HUES64 (cell line): ENCODE results near the gene ERC2.
"Not testable (repeated sequence)": the region's sequence is repeated elsewhere in the genome, so short reads cannot be mapped to it uniquely, and the experiment has no call there.

Source experiments
- H3K27ac ChIP-seq: 2 replicates; pipeline ENCODE4 v1.7.0; 2013; ENCODE audit warnings: low read depth, low read length, inconsistent platforms
- H3K27me3 ChIP-seq: 2 replicates; pipeline ENCODE4 v1.6.1; 2013; ENCODE audit warnings: mild to moderate bottlenecking, low read length; ENCODE audit not compliant: insufficient read depth
- H3K36me3 ChIP-seq: 2 replicates; pipeline ENCODE4 v1.6.1; 2013; ENCODE audit warnings: mild to moderate bottlenecking, low read length; ENCODE audit not compliant: insufficient read depth
- H3K4me1 ChIP-seq: 2 replicates; pipeline ENCODE4 v1.6.1; 2013; ENCODE audit warnings: mild to moderate bottlenecking, low read length, moderate library complexity; ENCODE audit not compliant: insufficient read depth
- H3K4me3 ChIP-seq: 2 replicates; pipeline ENCODE4 v1.5.1; 2013; ENCODE audit warnings: mild to moderate bottlenecking, low read length, moderate library complexity
- H3K9ac ChIP-seq: 2 replicates; pipeline ENCODE4 v1.6.1; 2013; ENCODE audit warnings: mild to moderate bottlenecking, low read depth, low read length
- H3K9me3 ChIP-seq: 2 replicates; pipeline ENCODE4 v1.6.1; 2013; ENCODE audit warnings: low read depth, low read length; ENCODE audit not compliant: insufficient read depth
- WGBS: fragments of 150-250, 120-280 bp; methylation state at CpG from one replicate; pipeline ENCODE4 v1.1.7; 2013; ENCODE audit warnings: missing lambda C conversion rate; 5-methylcytosine and 5-hydroxymethylcytosine counted together

Gene ERC2

DNA sequence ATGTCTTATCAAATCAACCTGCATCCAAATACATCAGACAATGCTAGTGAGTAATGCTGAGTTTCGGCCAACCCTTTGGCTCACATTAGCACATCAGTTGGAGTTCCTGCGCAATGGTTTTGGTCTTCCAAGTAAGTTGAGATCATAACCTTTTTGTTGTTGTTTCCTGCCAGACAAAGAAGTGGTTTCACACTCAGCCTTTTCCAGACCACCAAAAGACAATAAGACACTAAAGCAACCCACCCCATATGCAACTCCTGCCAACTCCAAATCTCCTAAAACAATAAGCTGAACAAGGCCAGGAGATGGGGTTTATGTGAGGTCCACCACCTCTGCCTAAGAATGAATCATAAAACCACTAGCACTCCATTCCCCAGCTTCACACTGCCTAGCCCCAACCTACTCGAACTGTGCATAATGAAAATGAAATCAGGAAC lies 177.0 kb downstream of the ERC2 start:
- Histone ChIP-seq H3K27me3 (no peaks in the 10 kb centered on the region), H3K9me3 (no peaks in the 10 kb centered on the region), H3K36me3 (peaks cover 16% of the 10 kb centered on the region; the same call in 1 of the 2 replicates), H3K27ac (no peak overlapping the region), H3K9ac (no peak overlapping the region), H3K4me3 (no peak overlapping the region), H3K4me1 (peaks cover 35% of the 10 kb centered on the region)
- 93% methylated on average over 3 of the region's 3 CpGs for WGBS

DNA sequence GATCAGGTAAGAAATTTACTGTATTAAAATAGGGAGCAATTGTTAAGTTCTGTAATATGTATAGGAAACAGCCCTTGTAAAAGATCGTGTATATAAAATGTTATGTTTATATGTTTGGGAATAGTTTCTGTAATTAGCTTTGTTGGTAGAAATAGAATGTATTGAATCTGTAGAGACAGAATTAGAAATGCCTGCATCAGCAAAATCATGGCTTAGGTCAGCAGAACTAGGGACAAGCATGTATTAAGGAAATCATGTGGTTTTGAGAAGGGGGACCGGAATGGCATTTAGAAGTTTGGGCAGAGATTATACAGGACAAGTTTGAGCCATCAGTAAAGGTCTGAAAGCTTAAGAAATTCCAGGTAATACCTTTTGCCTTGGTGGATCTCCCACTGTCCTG lies 177.9 kb downstream of the ERC2 start:
- Histone ChIP-seq H3K27ac (no peak overlapping the region), H3K9ac (no peak overlapping the region), H3K4me1 (peaks cover 41% of the 10 kb centered on the region), H3K4me3 (no peak overlapping the region), H3K36me3 (peaks cover 10% of the 10 kb centered on the region; the same call in 1 of the 2 replicates), H3K27me3 (no peaks in the 10 kb centered on the region), H3K9me3 (no peaks in the 10 kb centered on the region)
- 91% methylated on average over 2 of the region's 2 CpGs for WGBS

- Histone ChIP-seq H3K4me3 (no peak overlapping the region), H3K27ac (peak overlapping the region; percentile 49; the same call in 1 of the 2 replicates), H3K9ac (no peak overlapping the region), H3K4me1 (peaks cover 47% of the 10 kb centered on the region), H3K36me3 (no peaks in the 10 kb centered on the region; the same call in 1 of the 2 replicates), H3K9me3 (peaks cover 8% of the 10 kb centered on the region), H3K27me3 (no peaks in the 10 kb centered on the region)
- 26% methylated on average over 3 of the region's 4 CpGs for WGBS
Measured at GRCh38 chr3:56288258-56288657, 180.0 kb downstream of the ERC2 start.

DNA sequence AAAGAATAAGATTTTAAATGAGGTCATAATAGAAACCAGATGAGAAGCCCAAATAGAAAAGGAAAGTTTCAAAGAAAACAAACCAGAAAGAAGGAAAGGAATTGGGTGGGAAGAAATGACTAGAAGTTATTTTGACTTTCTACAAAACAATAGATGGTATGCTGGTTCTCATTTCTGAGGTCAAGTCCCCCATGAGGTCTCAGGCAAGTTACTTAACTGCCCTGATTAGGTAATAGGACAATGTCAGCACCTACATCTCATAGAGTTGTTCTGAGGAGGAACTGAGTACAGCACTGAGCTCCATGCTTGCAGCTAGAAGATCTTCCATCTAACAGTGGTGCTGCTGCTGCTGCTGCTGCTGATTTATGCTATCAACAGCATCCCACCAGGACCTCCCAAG lies 185.9 kb downstream of the ERC2 start:
- no peaks in the 10 kb centered on the region; the same call in 1 of the 2 replicates for H3K36me3 ChIP-seq
- H3K9me3 ChIP-seq, result peaks cover 27% of the 10 kb centered on the region
- no peak overlapping the region for H3K27ac ChIP-seq
- no peak overlapping the region for H3K4me3 ChIP-seq
- peaks cover 26% of the 10 kb centered on the region for H3K4me1 ChIP-seq
- H3K27me3 ChIP-seq, result no peaks in the 10 kb centered on the region
- H3K9ac ChIP-seq, result no peak overlapping the region

DNA sequence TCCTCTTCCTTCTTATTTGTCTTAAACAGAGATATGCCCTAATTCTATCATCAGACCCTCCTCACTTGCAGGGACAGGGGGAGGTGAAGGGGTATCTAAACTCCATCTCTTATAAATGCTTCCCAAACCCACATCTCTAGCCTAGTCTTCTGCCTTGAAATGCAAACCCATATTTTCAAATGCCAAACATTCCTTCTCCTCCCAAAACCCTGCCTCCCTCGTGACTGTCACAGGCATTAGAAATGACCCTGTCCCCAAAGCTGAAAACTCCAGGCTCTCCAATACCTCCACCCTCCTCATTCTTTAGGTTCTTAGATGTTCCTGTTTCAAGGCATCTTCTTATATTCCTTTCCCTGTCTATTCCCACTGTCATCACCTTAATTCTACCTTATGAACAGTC lies 191.0 kb downstream of the ERC2 start:
- Histone ChIP-seq H3K36me3 (no peaks in the 10 kb centered on the region), H3K4me1 (0 out of 2 replicates have a peak, but pooled peaks cover 6% of the 10 kb centered on the region), H3K27ac (no peak overlapping the region), H3K9ac (no peak overlapping the region), H3K9me3 (peaks cover 9% of the 10 kb centered on the region; the same call in 1 of the 2 replicates), H3K27me3 (no peaks in the 10 kb centered on the region), H3K4me3 (no peak overlapping the region)
- WGBS, result 58% methylated on average over 1 of the region's 1 CpG

- 0 out of 2 replicates have a peak, but pooled peaks cover 5% of the 10 kb centered on the region for H3K9me3 ChIP-seq
- 93% methylated on average over 1 of the region's 2 CpGs for WGBS
- no peak overlapping the region for H3K9ac ChIP-seq
- H3K27ac ChIP-seq, result no peak overlapping the region
- 0 out of 2 replicates have a peak, but pooled peaks cover 6% of the 10 kb centered on the region for H3K4me1 ChIP-seq
- H3K4me3 ChIP-seq, result no peak overlapping the region
- no peaks in the 10 kb centered on the region for H3K27me3 ChIP-seq
- no peaks in the 10 kb centered on the region for H3K36me3 ChIP-seq
Measured at GRCh38 chr3:56275120-56275519, 193.1 kb downstream of the ERC2 start.

DNA sequence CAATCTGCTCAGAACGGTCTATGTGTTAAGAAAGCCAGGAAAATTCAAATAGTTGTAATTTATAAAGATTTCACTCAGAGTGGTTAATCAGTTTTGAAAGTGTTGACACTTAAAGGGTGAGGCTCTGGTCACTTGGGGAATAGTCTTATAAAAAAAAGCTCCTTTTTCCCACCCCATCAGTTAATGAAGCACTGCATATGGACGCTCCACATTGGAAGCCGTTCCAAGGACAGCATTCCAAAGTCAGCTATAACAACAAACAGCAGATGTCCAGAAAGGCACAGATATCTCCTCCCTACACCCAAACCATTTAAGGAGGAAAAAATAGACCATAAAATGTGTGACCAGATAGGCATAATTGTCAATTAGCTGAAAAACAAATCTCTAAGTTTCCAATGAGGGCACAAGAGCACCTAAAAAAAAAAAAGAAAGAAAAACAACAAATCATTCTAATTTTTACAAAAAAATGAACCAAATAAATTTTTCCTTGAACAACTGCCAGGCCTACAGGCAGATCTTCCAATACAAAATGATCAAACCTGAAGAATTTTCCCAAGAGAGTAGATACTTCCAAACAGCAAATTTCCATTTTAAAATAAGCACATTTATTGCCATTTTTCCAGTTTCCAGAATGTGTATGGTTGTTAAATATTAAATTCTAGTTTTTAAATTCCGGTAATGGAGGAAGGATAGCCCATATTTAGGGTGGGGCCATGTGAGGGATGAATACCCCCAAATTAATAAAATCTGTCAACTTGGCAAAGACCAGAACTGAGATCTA lies 198.3 kb downstream of the ERC2 start:
- Histone ChIP-seq H3K4me1 (no peaks in the 10 kb centered on the region), H3K9me3 (no peaks in the 10 kb centered on the region), H3K4me3 (no peak overlapping the region), H3K36me3 (no peaks in the 10 kb centered on the region), H3K27ac (no peak overlapping the region), H3K27me3 (no peaks in the 10 kb centered on the region), H3K9ac (no peak overlapping the region)
- 95% methylated on average over 3 of the region's 4 CpGs for WGBS

- no peak overlapping the region for H3K9ac ChIP-seq
- H3K27ac ChIP-seq, result no peak overlapping the region
- H3K4me3 ChIP-seq, result no peak overlapping the region
- H3K36me3 ChIP-seq, result no peaks in the 10 kb centered on the region
- no peaks in the 10 kb centered on the region for H3K9me3 ChIP-seq
- 92% methylated on average over 4 of the region's 4 CpGs for WGBS
- no peaks in the 10 kb centered on the region for H3K4me1 ChIP-seq
- no peaks in the 10 kb centered on the region for H3K27me3 ChIP-seq
Measured at GRCh38 chr3:56268616-56269383, 199.5 kb downstream of the ERC2 start.

GRCh38 chr3:56261852-56262251 lies 206.4 kb downstream of the ERC2 start:
- WGBS, result 50% methylated on average over 2 of the region's 2 CpGs
- not testable (repeated sequence) for H3K27me3 ChIP-seq, H3K36me3 ChIP-seq

DNA sequence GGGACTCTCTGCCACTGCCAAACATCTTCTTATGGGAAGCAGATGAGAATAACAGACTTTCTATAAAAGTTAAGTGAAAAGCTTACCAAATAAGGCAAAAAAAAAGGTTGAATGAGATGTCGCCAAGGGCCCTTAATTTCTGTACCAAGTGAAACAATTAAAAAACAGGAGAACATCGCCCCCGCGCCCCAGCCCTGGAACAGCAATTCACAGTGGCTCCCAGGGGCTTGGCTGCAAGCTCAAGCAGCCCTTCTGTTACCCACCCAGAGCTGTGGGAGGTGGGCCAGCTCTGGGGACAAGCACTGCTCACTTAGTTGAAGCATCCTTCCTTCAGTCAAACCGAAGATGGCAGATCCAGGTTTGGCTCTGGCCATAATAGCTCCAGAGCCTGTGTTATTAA lies 208.0 kb downstream of the ERC2 start:
- H3K27ac ChIP-seq, result no peak overlapping the region
- no peaks in the 10 kb centered on the region for H3K27me3 ChIP-seq
- WGBS, result 88% methylated on average over 5 of the region's 5 CpGs
- H3K9ac ChIP-seq, result no peak overlapping the region
- no peaks in the 10 kb centered on the region for H3K36me3 ChIP-seq
- H3K9me3 ChIP-seq, result no peaks in the 10 kb centered on the region
- no peak overlapping the region for H3K4me3 ChIP-seq
- peaks cover 8% of the 10 kb centered on the region; the same call in 1 of the 2 replicates for H3K4me1 ChIP-seq

More at GRCh38 chr3:56261852-56262251, 206.4 kb downstream of the ERC2 start:
- not testable (repeated sequence) for H3K4me3 ChIP-seq, H3K9me3 ChIP-seq, H3K27ac ChIP-seq, H3K9ac ChIP-seq, H3K4me1 ChIP-seq

DNA sequence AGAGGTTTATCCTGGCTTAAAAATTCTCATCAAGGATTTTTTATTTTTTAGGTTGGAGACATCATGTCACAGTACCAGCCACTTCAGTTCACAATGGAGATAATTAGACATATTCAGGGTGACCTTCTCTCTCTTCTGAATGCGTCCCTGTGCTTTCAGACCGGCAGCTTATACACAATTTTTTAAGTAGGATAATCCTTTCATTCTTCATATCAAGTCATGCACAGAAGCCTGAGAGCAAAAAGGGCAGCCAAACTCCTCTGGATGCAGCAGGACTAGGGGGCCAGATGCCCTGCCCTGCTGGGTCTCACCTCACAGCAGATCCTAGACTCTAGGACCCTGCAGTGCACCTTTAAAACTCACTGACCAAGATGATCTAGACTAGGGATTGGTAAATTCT lies 210.4 kb downstream of the ERC2 start:
- no peak overlapping the region for H3K4me3 ChIP-seq
- H3K4me1 ChIP-seq, result peaks cover 28% of the 10 kb centered on the region
- H3K9me3 ChIP-seq, result no peaks in the 10 kb centered on the region
- H3K9ac ChIP-seq, result no peak overlapping the region
- WGBS, result 93% methylated on average over 2 of the region's 2 CpGs
- no peak overlapping the region for H3K27ac ChIP-seq
- no peaks in the 10 kb centered on the region for H3K27me3 ChIP-seq
- H3K36me3 ChIP-seq, result no peaks in the 10 kb centered on the region
